Activated naive CD4-positive, alpha-beta T cell treated with anti-CD3 and anti-CD28 coated beads, Interleukin-2, amount 10 ng/mL, durations not matched to agents 7 days and 5 days (primary cell): ENCODE data around the gene SLC33A1.
"Not testable (repeated sequence)": the region's sequence is repeated elsewhere in the genome, so short reads cannot be mapped to it uniquely, and the experiment has no call there.

ENCODE experiments used
- CTCF ChIA-PET: fragments of 350-600 bp; sonication (Branson Sonifier 250); formaldehyde crosslinking; loops from one replicate; lab custom pipeline; 2021; ENCODE audit warnings: antibody characterized with exemption; lab: Charles Lee
- DNase-seq: peaks from one replicate; pipeline ENCODE4 v3.0.0-alpha.2; 2020
- H3K27ac Mint-ChIP-seq: one replicate; pipeline ENCODE4 v1.8.0; 2021; ENCODE audit warnings: mild to moderate bottlenecking, moderate library complexity, mixed read lengths
- H3K27me3 Mint-ChIP-seq: one replicate; pipeline ENCODE4 v1.8.0; 2021; ENCODE audit warnings: mild to moderate bottlenecking, mixed read lengths
- H3K36me3 Mint-ChIP-seq: one replicate; pipeline ENCODE4 v1.8.0; 2021; ENCODE audit warnings: mixed read lengths
- H3K4me1 Mint-ChIP-seq: one replicate; pipeline ENCODE4 v1.8.0; 2021; ENCODE audit warnings: mixed read lengths
- H3K4me3 Mint-ChIP-seq: one replicate; pipeline ENCODE4 v1.8.0; 2021; ENCODE audit warnings: mild to moderate bottlenecking, moderate library complexity, mixed read lengths
- H3K9me3 Mint-ChIP-seq: one replicate; pipeline ENCODE4 v1.8.0; 2021; ENCODE audit warnings: mixed read lengths

SLC33A1 gene

DNA sequence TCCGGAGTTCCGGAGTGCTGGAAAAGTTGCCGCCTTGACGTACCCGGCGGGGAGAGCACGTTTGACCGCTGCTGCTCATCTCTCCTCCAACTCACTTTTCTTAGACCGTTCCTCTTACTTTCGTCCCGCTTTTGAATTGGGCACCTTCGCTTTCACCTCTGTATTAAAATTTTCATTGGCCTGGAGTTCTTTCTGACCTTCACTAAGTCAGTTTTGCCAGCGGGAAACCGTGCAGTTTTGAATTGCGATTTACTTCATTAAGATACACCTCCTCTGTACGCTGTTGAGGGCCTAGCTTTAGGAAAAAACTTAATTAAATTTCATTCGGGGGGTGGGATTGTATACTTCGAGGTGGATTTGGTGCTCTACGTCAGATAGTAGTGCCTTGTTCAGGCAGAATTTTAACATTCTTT, 17.5 kb upstream of the SLC33A1 start:
- DNase-seq, result no peak
- H3K4me3 Mint-ChIP-seq, result peak overlapping the region; percentile 96
- peaks cover 7% of the 10 kb centered on the region for H3K36me3 Mint-ChIP-seq
- CTCF ChIA-PET, result interaction anchor here (1.0 to 4.4 kb wide), 2 partner anchors 19 to 65 kb away, joined by 3 to 39 read pairs; partner anchors contain the start of gene C3orf33
- H3K27ac Mint-ChIP-seq, result peak overlapping the region; percentile 92
- peaks cover 36% of the 10 kb centered on the region for H3K4me1 Mint-ChIP-seq
- H3K9me3 Mint-ChIP-seq, result no peaks in the 10 kb centered on the region
- no peaks in the 10 kb centered on the region for H3K27me3 Mint-ChIP-seq

DNA sequence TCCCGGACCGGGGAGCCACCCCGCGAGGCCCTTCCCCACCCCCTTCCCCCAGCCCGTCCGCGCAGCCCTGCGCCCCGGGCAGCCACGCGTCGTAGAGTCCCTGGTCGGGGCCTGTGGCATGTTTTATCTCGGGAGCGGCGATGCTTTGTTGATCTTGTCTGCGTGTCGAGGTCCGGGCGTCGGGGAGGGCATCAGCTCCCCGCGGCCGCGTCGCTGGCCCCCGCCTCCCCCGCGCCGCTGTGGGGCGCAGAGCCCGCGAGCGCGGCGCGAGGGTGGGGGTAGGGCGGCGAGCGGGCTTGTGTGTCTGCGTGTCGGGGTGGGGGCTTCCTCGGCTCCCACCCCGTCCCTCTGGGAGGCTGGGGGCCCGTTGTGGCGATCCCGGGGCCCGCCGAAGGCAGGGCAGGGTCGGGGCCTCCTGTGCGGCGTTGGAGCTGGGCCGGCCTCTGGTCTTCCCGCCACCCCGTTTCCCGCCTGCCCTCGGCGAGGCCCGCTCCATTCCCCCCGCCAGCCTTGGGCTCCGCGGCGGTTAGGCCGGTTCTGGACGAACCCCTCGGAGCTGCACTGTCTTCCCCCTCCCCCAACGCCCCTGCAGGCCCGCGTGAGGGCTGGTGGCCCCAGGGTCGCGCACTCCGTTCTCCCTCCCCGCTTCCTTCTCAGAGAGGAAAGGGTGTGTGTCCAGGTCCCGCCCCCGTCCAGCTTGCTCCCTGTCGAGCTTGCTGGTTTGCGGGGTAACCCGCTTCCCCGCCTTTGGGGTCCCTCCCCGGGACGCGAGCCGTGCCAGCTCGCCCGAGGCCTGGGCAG, 16.9 kb upstream of the SLC33A1 start:
- H3K27ac Mint-ChIP-seq, result peak overlapping the region; percentile 92
- no peaks in the 10 kb centered on the region for H3K9me3 Mint-ChIP-seq
- H3K36me3 Mint-ChIP-seq, result peaks cover 7% of the 10 kb centered on the region
- peaks cover 33% of the 10 kb centered on the region for H3K4me1 Mint-ChIP-seq
- no peaks in the 10 kb centered on the region for H3K27me3 Mint-ChIP-seq
- H3K4me3 Mint-ChIP-seq, result peak overlapping the region; percentile 96
- CTCF ChIA-PET, result interaction anchor here (1.0 to 4.4 kb wide), 2 partner anchors 19 to 65 kb away, joined by 3 to 39 read pairs; partner anchors contain the start of gene C3orf33
- DNase-seq, result peak; percentile 73

DNA sequence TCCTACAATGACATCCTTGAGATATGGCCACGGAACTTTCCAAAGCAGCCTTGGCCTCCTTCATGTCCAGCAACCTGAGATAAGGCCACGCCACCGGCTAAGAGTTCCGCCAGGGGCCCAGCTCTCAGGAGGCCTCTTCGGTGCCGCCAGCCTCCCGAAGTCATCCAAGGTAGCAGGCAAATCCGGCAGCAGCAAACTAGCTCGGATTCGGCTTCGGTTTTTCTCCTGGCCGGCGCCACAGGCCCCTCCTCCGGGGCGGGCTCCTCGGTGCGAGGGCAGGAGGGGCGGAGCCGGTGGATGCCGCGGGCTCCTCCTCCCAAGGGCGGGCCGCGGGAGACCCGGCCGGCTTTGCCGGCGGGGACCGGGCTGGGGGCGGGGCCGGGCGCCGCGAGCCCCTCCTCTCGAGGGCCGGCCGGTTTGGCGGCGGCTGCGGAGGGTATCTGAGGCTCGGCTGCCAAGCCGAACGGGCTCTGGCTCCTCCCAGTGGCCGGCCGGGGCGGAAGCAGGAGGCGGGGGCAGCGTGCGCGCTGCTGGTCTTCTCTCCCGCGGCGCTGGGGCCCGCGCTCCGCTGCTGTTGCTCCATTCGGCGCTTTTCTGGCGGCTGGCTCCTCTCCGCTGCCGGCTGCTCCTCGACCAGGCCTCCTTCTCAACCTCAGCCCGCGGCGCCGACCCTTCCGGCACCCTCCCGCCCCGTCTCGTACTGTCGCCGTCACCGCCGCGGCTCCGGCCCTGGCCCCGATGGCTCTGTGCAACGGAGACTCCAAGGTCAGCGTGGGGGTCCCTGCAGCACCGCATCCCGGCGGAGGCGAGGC, 16.1 kb upstream of the SLC33A1 start, which contains the start of gene GMPS:
Gene GMPS, plus strand, starts transcription at position 518 of the 812 bp plus-strand sequence. Its CDS starts 221 bp downstream, at position 739.
- no peaks in the 10 kb centered on the region for H3K27me3 Mint-ChIP-seq
- CTCF ChIA-PET, result interaction anchor here (0.6 to 4.4 kb wide), 5 partner anchors 11 to 119 kb away, joined by 3 to 39 read pairs (median 4); partner anchors contain the start of genes C3orf33 and SLC33A1
- H3K4me3 Mint-ChIP-seq, result peak within 1 kb of the TSS; percentile 96
- H3K27ac Mint-ChIP-seq, result peak within 1 kb of the TSS; percentile 95
- peaks cover 27% of the 10 kb centered on the region for H3K4me1 Mint-ChIP-seq
- DNase-seq, result peak; percentile 96
- no peaks in the 10 kb centered on the region for H3K9me3 Mint-ChIP-seq
- peaks cover 7% of the 10 kb centered on the region for H3K36me3 Mint-ChIP-seq

DNA sequence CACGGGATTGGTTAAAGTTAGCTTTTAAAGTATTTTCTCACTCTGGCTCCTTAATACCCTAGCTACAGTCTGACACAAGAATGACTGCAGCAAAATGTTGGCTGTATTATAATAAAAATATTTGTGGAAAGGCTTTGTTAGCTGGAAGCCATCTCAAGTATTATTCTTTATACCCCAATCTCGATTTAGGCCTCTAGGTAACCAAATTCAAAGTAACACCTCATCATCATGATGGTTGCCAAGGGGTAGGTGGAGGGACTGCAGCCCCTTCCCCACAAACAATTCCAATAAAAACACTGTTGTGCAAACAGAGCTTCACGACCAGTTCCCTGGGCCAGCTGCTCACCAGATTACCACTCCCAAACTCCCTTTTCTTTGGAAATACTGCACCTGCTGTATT, 15.5 kb upstream of the SLC33A1 start:
- Mint-ChIP-seq H3K27ac (peak overlapping the region; percentile 95), H3K4me3 (peak overlapping the region; percentile 83), H3K36me3 (peaks cover 7% of the 10 kb centered on the region), H3K4me1 (peaks cover 25% of the 10 kb centered on the region), H3K9me3 (no peaks in the 10 kb centered on the region), H3K27me3 (no peaks in the 10 kb centered on the region)
- CTCF ChIA-PET, result interaction anchor here (0.6 to 4.4 kb wide), 4 partner anchors 11 to 118 kb away, joined by 3 to 39 read pairs (median 6); partner anchors contain the start of genes C3orf33 and SLC33A1
- no peak for DNase-seq

DNA sequence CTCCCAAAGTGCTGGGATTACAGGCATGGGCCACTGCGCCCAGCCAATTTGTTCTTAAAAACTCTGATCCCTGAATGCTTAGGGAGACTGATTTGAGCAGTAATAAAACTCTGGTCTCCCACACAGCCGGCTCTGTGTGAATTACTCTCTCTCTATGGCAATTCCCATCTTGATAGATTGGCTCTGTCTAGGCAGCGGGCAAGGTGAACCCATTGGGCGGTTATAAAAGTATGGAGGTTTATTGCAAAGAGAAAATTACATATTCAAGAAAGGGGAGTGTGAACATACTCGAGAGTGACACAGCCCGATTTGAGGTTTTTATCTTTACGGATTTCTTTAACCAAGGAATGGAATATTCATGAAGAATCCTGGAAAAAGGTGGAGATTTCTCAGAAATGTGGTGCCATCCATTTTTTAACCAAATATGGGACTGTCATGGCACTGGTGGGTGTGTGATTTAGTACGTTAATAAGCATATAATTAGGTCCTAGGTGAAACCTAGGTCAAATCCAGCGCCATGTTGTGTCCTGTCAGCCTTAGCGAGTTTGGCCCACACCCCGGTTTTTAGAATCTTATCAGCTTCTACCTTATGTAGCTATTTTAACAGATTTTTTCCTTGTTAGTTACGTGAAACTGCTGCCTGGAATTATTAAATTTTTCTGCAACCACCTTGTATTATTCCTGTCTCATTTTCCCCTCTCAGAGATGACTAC, 9.0 kb upstream of the SLC33A1 start:
- Mint-ChIP-seq H3K9me3 (peaks cover 6% of the 10 kb centered on the region), H3K36me3 (no peaks in the 10 kb centered on the region), H3K27ac (peak overlapping the region; percentile 87), H3K4me1 (peaks cover 34% of the 10 kb centered on the region), H3K4me3 (no peak overlapping the region), H3K27me3 (peaks cover 3% of the 10 kb centered on the region)
- CTCF ChIA-PET, result no interaction called here
- no peak for DNase-seq

DNA sequence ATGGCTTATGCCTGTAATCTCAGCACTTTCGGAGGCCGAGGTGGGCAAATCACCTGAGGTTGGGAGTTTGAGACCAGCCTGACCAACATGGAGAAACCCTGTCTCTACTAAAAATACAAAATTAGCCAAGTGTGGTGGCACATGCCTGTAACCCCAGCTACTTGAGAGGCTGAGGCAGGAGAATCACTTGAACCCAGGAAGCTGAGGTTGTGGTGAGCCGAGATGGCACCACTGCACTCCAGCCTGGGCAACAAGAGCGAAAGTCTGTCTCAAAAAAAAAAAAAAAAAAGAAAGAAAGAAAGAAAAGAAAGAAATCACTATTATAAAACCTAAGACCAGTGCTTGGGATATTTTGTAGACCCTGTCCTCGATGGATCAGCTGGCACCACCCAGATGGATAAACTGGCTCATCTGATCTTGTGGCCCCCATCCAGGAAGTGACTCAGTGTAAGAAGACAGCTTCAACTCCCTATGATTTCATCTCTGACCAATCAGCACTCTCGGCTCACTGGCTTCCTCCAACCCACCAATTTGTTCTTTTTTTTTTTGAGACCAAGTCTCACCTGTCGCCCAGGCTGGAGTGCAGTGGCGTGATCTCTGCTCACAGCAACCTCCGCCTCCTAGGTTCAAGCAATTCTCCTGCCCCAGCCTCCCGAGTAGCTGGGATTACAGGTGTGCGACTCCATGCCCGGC, 8.2 kb upstream of the SLC33A1 start:
- H3K4me3 Mint-ChIP-seq, H3K9me3 Mint-ChIP-seq, H3K36me3 Mint-ChIP-seq: not testable (repeated sequence)
- Mint-ChIP-seq H3K27me3 (peaks cover 11% of the 10 kb centered on the region), H3K4me1 (peaks cover 34% of the 10 kb centered on the region), H3K27ac (peak overlapping the region; percentile 87)
- CTCF ChIA-PET, result interaction anchor here (2.5 kb wide), 1 partner anchor 56 kb away, joined by 12 read pairs; the partner anchor contains the start of gene C3orf33
- peak; percentile 71 for DNase-seq

DNA sequence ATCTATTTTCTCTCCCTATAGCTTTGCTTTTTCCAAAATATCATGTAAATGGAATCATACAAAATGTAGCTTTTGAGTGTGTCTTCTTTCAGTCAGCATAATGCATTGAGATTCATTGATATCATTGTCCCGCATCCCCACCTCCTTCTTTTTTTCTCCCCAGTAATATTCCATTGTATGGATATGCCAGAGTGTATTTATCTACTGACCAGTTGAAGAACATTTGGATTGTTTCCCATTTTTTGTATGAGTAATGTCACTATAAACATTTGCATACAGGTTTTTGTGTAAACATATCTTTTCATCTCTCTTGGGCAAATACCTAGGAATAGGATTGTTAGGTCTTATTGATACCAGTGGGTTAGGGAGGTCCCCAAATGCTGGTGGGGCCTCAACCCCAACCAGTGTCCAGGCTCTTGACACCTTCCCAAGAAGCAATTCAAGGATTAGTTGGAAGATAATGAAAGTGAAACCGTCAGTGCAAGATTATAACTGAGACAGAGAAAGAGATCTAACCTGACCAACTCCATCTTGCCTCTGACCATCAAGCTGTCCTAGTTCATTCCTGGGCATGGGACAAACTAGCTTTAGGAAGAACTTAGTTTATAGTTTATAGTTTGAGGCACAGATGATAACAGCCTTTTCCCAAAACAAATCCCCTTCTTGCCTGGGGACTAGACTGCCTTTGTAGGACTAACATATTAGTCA, 7.4 kb upstream of the SLC33A1 start:
- CTCF ChIA-PET, result interaction anchor here (2.5 kb wide), 1 partner anchor 55 kb away, joined by 12 read pairs; the partner anchor contains the start of gene C3orf33
- peaks cover 36% of the 10 kb centered on the region for H3K4me1 Mint-ChIP-seq

DNA sequence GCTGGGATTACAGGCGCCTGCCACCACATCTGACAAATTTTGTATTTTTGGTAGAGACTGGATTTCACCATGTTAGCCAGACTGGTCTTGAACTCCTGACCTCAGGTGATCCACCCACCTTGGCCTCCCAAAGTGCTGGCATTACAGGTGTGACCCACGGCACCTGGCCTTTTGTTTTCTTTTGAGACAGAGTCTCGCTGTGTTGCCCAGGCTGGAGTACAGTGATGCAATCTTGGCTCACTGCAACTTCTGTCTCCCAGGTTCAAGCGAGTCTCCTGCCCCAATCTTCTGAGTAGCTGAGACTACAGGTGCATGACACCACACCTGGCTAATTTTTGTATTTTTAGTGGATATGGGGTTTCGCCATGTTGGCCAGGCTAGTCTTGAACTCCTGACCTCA, 6.2 kb upstream of the SLC33A1 start:
- H3K4me1 Mint-ChIP-seq, result peaks cover 41% of the 10 kb centered on the region
- CTCF ChIA-PET, result interaction anchor here (2.5 kb wide), 1 partner anchor 54 kb away, joined by 12 read pairs; the partner anchor contains the start of gene C3orf33
- H3K36me3 Mint-ChIP-seq, H3K4me3 Mint-ChIP-seq, H3K9me3 Mint-ChIP-seq, DNase-seq: not testable (repeated sequence)
- peaks cover 15% of the 10 kb centered on the region for H3K27me3 Mint-ChIP-seq
- H3K27ac Mint-ChIP-seq, result peak overlapping the region; percentile 45

More for the DNA sequence above, 7.4 kb upstream of the SLC33A1 start:
- H3K9me3 Mint-ChIP-seq, result peaks cover 6% of the 10 kb centered on the region
- peak overlapping the region; percentile 87 for H3K27ac Mint-ChIP-seq
- H3K36me3 Mint-ChIP-seq, result no peaks in the 10 kb centered on the region
- H3K27me3 Mint-ChIP-seq, result peaks cover 15% of the 10 kb centered on the region
- no peak for DNase-seq
- no peak overlapping the region for H3K4me3 Mint-ChIP-seq

DNA sequence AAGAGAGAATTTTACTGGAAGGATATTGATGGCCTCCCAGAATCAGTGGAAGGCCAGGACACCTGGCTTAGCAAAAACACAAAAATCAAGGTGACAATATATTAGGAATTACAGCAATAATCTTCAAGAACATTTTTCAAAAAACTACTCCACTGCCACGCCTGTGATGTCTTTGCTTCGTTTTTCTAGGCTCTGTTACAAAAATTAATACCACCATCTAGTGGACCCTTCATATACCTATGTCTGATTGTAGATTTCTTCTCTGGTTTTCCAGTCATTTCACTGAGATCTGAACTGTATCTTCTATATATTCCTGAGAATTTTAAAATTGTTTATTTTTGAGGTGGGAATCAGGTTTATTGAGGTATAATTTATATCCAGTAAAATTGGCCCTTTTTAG, 5.6 kb upstream of the SLC33A1 start:
- peaks cover 15% of the 10 kb centered on the region for H3K27me3 Mint-ChIP-seq
- H3K9me3 Mint-ChIP-seq, result peaks cover 6% of the 10 kb centered on the region
- no peak overlapping the region for H3K27ac Mint-ChIP-seq
- H3K4me1 Mint-ChIP-seq, result peaks cover 43% of the 10 kb centered on the region
- DNase-seq, result no peak
- peaks cover 2% of the 10 kb centered on the region for H3K36me3 Mint-ChIP-seq
- H3K4me3 Mint-ChIP-seq, result no peak overlapping the region
- CTCF ChIA-PET, result interaction anchor here (1.4 to 2.5 kb wide), 2 partner anchors 10 to 54 kb away, joined by 4 to 12 read pairs; partner anchors contain the start of gene C3orf33

DNA sequence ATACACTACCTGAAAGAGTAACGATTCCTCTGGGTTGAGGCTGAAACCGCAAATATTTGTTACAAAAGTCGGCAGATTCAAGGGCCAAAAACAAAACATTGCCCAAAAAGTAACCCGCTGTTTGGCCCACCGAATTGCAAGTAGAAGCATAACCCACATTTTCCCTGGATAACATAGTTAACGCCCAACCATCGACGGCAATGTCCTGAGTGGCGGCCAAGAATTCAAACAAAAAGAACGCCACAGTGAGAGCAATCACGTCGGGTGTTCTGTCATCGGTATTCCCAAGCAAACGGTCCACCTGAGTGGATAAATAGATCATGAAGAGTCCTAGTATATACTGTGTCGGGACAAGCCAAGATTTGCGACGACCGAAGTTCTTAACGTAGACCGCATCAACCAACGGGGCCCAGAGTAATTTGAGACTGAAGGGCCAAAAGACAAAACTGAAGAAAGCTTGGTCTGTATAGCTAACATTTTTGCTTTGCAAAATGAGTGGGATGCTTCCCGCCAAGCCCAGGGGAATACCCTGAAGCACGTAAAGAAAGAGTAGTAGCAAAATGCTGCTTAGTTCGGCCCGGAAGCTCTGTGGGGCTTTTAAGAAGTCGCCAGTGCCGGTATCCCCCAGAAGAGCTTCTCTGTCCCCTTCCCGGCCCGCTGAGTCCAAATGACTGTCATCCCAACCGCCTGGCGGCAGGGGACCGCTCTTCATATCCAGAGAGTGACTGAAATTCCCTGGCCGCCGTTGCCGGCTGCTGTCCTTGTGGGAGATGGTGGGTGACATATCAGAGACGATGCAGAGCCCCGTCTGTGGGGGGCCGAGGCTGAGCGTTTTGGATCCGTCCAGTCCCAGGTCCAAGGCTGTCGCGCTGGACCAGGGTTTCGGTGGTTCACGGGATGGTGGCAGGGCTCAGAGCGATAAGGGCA, 750 bp downstream of the SLC33A1 start:
- Mint-ChIP-seq H3K4me3 (peak overlapping the region; percentile 86), H3K27ac (peak overlapping the region; percentile 100), H3K4me1 (peaks cover 46% of the 10 kb centered on the region), H3K27me3 (peaks cover 21% of the 10 kb centered on the region), H3K36me3 (peaks cover 28% of the 10 kb centered on the region), H3K9me3 (no peaks in the 10 kb centered on the region)
- DNase-seq, result peak; percentile 48
- CTCF ChIA-PET, result interaction anchor here (0.6 to 3.2 kb wide), 4 partner anchors 16 to 63 kb away, joined by 3 to 20 read pairs (median 6); partner anchors contain the start of gene C3orf33

DNA sequence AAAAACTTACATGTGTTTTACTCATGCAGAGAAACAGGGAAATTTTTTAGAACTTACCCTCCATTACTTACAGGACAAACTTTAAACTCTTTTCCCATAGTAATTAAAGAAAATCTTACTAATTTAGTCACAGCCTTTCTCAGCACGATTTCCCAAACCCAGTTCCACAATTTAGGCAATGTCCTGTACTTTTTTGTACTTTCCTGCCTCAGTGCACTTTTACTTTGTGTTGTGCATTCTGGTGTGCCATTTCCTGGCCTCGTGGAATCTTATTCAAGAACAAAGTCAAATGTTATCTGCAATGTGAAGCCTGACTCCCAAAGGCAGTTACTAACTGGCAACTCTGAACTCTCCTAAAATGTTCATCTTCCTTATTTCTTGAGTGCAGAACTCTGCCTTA, 1.9 kb downstream of the SLC33A1 start:
- CTCF ChIA-PET, result interaction anchor here (0.6 to 3.2 kb wide), 2 partner anchors 46 to 49 kb away, joined by 4 to 20 read pairs; partner anchors contain the start of gene C3orf33
- H3K27ac Mint-ChIP-seq, result peak overlapping the region; percentile 100

More for the DNA sequence above, 1.9 kb downstream of the SLC33A1 start:
- Mint-ChIP-seq H3K36me3 (peaks cover 33% of the 10 kb centered on the region), H3K4me1 (peaks cover 54% of the 10 kb centered on the region), H3K4me3 (peak overlapping the region; percentile 86), H3K27me3 (peaks cover 10% of the 10 kb centered on the region), H3K9me3 (no peaks in the 10 kb centered on the region)
- DNase-seq, result no peak
